Measurements from ENCODE around the gene SLC7A4.

SLC7A4 gene

GRCh38 chr22:20980523-20980922 lies 51.8 kb downstream of the SLC7A4 start:
- DNase-seq = no peak

- DNase-seq = no peak
Observed at GRCh38 chr22:20979940-20980453, 52.4 kb downstream of the SLC7A4 start.

- no peak for DNase-seq
Observed at GRCh38 chr22:20979243-20979809, 53.0 kb downstream of the SLC7A4 start.
